Neural cell (in vitro differentiated cells): ENCODE results near the gene SNAI1.

ENCODE experiments used
- EP300 ChIP-seq: fragments of 450-650 bp; conservative IDR thresholded peaks from 2 replicates; pipeline ENCODE4 v1.6.1; 2014; ENCODE audit warnings: antibody characterized with exemption, mild to moderate bottlenecking, moderate library complexity; ENCODE audit not compliant: poor library complexity, severe bottlenecking
- EZH2 ChIP-seq: fragments of 200-600, 300-800 bp; shearing (Covaris generic), sonication (generic); IDR thresholded peaks from 2 replicates; pipeline ENCODE4 v1.6.1; 2014; ENCODE audit warnings: antibody characterized with exemption, low read length, borderline replicate concordance, mild to moderate bottlenecking; ENCODE audit not compliant: insufficient read depth, poor library complexity, severe bottlenecking
- MXI1 ChIP-seq: fragments of 450-650 bp; conservative IDR thresholded peaks from 2 replicates; pipeline ENCODE4 v1.6.1; 2014; ENCODE audit warnings: antibody characterized with exemption, mild to moderate bottlenecking; ENCODE audit not compliant: poor library complexity, severe bottlenecking
- POLR2AphosphoS5 ChIP-seq: IDR thresholded peaks from 2 replicates; pipeline ENCODE4 v1.6.1; 2012
- RAD21 ChIP-seq: fragments of 450-650 bp; conservative IDR thresholded peaks from 2 replicates; pipeline ENCODE4 v1.6.1; 2014; ENCODE audit warnings: antibody characterized with exemption, mild to moderate bottlenecking, moderate library complexity
- SMC3 ChIP-seq: fragments of 450-650 bp; conservative IDR thresholded peaks from 2 replicates; pipeline ENCODE4 v1.6.1; 2014; ENCODE audit warnings: antibody characterized with exemption, mild to moderate bottlenecking, moderate library complexity; ENCODE audit not compliant: poor library complexity
- TAF1 ChIP-seq: IDR thresholded peaks from 2 replicates; pipeline ENCODE4 v1.6.1; 2012; ENCODE audit warnings: low read depth
- TF ChIP-seq, protein P1 (sequence below): fragments of 450-650 bp; IDR thresholded peaks from 2 replicates; pipeline ENCODE4 v1.5.1; 2014; ENCODE audit warnings: antibody characterized with exemption, mild to moderate bottlenecking, moderate library complexity; ENCODE audit not compliant: poor library complexity, severe bottlenecking
- TF ChIP-seq, protein P2 (sequence below): IDR thresholded peaks from 2 replicates; pipeline ENCODE4 v1.6.1; 2012; ENCODE audit warnings: borderline replicate concordance

- TF ChIP-seq, protein P1, sequence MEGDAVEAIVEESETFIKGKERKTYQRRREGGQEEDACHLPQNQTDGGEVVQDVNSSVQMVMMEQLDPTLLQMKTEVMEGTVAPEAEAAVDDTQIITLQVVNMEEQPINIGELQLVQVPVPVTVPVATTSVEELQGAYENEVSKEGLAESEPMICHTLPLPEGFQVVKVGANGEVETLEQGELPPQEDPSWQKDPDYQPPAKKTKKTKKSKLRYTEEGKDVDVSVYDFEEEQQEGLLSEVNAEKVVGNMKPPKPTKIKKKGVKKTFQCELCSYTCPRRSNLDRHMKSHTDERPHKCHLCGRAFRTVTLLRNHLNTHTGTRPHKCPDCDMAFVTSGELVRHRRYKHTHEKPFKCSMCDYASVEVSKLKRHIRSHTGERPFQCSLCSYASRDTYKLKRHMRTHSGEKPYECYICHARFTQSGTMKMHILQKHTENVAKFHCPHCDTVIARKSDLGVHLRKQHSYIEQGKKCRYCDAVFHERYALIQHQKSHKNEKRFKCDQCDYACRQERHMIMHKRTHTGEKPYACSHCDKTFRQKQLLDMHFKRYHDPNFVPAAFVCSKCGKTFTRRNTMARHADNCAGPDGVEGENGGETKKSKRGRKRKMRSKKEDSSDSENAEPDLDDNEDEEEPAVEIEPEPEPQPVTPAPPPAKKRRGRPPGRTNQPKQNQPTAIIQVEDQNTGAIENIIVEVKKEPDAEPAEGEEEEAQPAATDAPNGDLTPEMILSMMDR: no peak
- TF ChIP-seq, protein P2, sequence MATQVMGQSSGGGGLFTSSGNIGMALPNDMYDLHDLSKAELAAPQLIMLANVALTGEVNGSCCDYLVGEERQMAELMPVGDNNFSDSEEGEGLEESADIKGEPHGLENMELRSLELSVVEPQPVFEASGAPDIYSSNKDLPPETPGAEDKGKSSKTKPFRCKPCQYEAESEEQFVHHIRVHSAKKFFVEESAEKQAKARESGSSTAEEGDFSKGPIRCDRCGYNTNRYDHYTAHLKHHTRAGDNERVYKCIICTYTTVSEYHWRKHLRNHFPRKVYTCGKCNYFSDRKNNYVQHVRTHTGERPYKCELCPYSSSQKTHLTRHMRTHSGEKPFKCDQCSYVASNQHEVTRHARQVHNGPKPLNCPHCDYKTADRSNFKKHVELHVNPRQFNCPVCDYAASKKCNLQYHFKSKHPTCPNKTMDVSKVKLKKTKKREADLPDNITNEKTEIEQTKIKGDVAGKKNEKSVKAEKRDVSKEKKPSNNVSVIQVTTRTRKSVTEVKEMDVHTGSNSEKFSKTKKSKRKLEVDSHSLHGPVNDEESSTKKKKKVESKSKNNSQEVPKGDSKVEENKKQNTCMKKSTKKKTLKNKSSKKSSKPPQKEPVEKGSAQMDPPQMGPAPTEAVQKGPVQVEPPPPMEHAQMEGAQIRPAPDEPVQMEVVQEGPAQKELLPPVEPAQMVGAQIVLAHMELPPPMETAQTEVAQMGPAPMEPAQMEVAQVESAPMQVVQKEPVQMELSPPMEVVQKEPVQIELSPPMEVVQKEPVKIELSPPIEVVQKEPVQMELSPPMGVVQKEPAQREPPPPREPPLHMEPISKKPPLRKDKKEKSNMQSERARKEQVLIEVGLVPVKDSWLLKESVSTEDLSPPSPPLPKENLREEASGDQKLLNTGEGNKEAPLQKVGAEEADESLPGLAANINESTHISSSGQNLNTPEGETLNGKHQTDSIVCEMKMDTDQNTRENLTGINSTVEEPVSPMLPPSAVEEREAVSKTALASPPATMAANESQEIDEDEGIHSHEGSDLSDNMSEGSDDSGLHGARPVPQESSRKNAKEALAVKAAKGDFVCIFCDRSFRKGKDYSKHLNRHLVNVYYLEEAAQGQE: no peak
- no peak for TF ChIP-seq EZH2
- TF ChIP-seq EP300: no peak
- no peak for TF ChIP-seq SMC3
- TF ChIP-seq MXI1: no peak
- TF ChIP-seq POLR2AphosphoS5: no peak
- TF ChIP-seq RAD21: no peak
- TF ChIP-seq TAF1: no peak
These were observed 2.8 kb downstream of the SNAI1 start for GRCh38 chr20:49985617-49986016.
